ENCODE data around the gene TTC23. TPM values are rescaled to one million over a fixed set of nuclear protein-coding genes. Genes with fewer than 3 reads are reported as not detected.

The TTC23 gene
- total RNA-seq, 1 donor from 2014 or later: 10.0 TPM

DNA sequence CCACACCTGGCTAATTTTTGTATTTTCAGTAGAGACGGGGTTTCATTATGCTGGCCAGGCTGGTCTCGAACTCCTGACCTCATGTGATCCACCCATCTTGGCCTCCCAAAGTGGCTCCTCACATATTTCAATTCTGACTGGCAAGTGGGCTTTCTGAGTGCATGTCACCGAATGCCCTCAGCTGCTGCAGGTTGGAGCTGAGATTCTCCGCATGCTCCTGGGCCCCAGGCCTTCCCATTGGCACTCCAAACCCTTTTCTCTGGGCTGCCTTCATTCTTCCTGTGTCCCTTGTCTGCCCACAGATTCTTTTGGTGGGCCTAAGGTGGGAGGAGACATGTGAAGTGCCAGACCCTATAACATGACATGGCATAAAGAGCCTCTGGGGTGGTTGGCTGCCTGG lies 77.2 kb downstream of the TTC23 start:
- Histone ChIP-seq H3K4me3 (ENCODE audit: low read depth, low read length) (no peak overlapping the region), H3K27me3 (ENCODE audit: control insufficient read depth, insufficient read depth, low read length) (no peaks in the 10 kb centered on the region), H3K36me3 (ENCODE audit: control insufficient read depth, insufficient read depth, low read length) (peaks cover 9% of the 10 kb centered on the region)
- no peak for DNase-seq (ENCODE audit: low read depth)
- FAIRE-seq: no peak
- TF ChIP-seq, protein P1, sequence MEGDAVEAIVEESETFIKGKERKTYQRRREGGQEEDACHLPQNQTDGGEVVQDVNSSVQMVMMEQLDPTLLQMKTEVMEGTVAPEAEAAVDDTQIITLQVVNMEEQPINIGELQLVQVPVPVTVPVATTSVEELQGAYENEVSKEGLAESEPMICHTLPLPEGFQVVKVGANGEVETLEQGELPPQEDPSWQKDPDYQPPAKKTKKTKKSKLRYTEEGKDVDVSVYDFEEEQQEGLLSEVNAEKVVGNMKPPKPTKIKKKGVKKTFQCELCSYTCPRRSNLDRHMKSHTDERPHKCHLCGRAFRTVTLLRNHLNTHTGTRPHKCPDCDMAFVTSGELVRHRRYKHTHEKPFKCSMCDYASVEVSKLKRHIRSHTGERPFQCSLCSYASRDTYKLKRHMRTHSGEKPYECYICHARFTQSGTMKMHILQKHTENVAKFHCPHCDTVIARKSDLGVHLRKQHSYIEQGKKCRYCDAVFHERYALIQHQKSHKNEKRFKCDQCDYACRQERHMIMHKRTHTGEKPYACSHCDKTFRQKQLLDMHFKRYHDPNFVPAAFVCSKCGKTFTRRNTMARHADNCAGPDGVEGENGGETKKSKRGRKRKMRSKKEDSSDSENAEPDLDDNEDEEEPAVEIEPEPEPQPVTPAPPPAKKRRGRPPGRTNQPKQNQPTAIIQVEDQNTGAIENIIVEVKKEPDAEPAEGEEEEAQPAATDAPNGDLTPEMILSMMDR (IDR thresholded peaks at IDR 0.05; ENCODE audit: insufficient read depth, low read length, severe bottlenecking): no peak

DNA sequence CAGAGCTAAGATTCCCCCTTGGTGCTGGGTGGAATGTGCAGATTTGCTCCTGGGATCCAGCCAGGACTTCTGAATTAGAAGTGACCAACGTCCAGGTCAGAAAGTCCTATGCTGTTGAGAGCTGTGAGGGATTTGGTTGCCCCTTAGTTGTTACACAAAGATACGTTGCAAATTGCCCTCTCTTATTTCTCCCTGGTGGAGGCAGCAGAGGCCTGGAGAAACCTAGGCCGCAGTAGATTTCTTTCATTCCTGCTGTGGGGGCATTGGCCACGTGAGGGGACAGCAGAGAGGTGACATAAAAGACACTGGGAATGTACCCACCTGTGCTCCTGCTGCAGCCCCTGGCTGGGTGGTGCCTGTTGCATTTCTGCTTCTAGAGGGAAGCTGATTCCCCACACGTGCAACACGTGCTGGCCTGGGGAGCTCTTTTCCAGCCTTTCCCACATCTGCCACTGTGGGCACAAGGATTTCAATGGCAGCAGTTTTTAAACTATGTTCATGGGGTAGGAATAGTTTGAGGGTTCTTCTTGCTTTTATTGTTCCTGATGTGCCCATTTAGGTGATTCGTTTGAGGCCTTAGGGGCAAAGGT lies 78.8 kb downstream of the TTC23 start:
- no peak for DNase-seq (ENCODE audit: low read depth)
- FAIRE-seq: no peak
- no peak overlapping the region for H3K4me3 ChIP-seq (ENCODE audit: low read depth, low read length)
- H3K36me3 ChIP-seq (ENCODE audit: control insufficient read depth, insufficient read depth, low read length): peaks cover 8% of the 10 kb centered on the region
- TF ChIP-seq, protein P1 (IDR thresholded peaks at IDR 0.05; ENCODE audit: insufficient read depth, low read length, severe bottlenecking): no peak
- no peaks in the 10 kb centered on the region for H3K27me3 ChIP-seq (ENCODE audit: control insufficient read depth, insufficient read depth, low read length)

DNA sequence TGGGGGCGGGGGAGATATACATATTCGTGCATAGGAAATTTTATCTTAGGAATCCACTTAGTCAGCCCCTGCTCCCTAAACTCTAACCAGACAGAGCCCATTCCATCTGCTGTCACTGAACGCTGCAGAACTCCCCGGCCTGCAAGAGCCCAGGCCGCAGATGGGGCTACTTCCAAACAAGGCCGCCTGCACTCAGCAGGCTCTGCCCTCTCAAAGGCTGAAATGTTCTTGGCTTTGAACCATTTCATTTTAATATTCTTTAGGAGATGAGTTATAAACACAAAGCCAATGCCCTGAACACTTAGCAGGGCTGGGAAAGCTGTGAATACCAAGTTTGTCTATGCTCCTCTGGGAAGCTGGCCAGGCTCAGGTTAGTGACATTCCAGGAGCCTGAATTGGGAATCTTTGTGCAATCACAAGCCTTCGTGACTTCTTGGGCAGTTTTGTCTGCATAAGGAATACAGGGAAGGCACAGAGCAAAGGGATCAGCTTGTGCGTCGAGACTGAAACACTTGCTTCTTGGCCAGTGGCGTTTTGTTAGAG lies 79.5 kb downstream of the TTC23 start:
- FAIRE-seq: no peak
- TF ChIP-seq, protein P1 (IDR thresholded peaks at IDR 0.05; ENCODE audit: insufficient read depth, low read length, severe bottlenecking): no peak
- Histone ChIP-seq H3K4me3 (ENCODE audit: low read depth, low read length) (no peak overlapping the region), H3K36me3 (ENCODE audit: control insufficient read depth, insufficient read depth, low read length) (peaks cover 8% of the 10 kb centered on the region), H3K27me3 (ENCODE audit: control insufficient read depth, insufficient read depth, low read length) (no peaks in the 10 kb centered on the region)
- DNase-seq (ENCODE audit: low read depth): no peak

DNA sequence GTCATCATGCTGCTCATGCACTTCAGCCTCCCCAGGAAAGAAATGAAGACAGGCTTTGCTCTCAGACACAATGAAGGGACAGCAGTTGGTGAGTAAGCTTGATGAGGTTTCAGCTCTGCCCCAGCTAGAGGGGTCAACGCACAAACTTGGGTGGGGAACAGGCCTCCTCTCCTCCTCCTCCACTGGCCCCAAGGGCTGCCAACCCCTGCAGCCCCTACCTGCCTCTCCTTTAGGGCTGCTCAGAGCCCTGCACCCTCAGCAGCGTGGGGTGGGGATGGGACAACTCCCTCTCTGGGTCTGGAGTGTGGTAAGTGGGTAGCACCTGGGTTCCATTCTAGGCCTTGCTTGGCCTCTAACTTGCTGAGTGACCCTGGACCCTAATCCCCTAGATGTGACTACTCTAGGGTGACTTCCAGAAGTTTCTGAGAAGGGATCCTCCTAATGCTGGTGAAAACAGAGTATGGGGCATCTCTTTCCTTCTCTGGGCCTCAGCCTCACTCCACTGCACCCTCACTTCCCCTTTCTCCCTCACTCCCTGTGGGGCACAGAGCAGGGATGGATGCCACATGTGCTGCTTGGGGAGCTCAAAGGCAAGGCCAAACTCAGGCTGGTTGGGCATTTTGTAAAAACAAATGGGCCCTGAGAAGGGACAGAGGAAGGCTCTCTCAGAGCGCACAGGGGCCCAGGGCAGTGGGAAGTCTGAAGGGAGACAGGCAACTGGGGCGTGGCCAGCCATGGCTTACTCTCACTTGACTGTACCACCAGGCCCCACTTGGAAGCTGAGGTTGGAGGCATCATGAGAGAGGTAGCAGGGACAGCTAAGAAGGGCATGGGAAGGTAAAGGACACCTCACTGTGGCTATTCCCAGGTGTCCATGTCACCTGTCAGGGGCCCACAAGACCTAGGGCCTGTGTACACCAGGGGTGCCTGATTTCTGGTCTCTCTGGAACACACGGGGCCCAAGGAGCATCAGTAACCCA lies 80.5 kb downstream of the TTC23 start:
- FAIRE-seq (no peak), DNase-seq (ENCODE audit: low read depth) (no peak)
- no peak overlapping the region for H3K4me3 ChIP-seq (ENCODE audit: low read depth, low read length)
- TF ChIP-seq, protein P1 (IDR thresholded peaks at IDR 0.05; ENCODE audit: insufficient read depth, low read length, severe bottlenecking): no peak
- H3K27me3 ChIP-seq (ENCODE audit: control insufficient read depth, insufficient read depth, low read length): no peaks in the 10 kb centered on the region
- H3K36me3 ChIP-seq (ENCODE audit: control insufficient read depth, insufficient read depth, low read length): peaks cover 5% of the 10 kb centered on the region

DNA sequence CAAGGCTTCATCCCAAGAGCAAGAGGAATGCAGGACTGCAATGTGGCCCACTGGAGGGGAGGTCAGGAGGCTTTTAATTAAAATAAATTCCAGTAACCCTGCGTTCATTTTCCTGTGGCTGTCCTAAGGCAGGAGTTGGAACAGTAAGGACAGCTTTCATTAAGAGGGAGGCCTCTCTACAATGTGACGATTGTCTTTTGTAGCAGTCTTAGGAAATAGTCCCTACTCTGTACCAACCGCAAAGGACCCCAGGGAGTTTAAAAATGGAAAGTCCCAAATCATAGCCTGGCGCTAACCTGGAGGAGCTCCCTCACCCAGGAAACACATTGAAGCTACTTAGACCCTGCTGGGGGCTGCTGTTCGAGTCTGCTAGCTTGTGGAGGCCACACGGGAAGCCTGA lies 81.7 kb downstream of the TTC23 start:
- H3K4me3 ChIP-seq (ENCODE audit: low read depth, low read length): no peak overlapping the region
- no peak for DNase-seq (ENCODE audit: low read depth)
- no peak for FAIRE-seq
- TF ChIP-seq, protein P1 (IDR thresholded peaks at IDR 0.05; ENCODE audit: insufficient read depth, low read length, severe bottlenecking): no peak
- H3K36me3 ChIP-seq (ENCODE audit: control insufficient read depth, insufficient read depth, low read length): peaks cover 4% of the 10 kb centered on the region
- no peaks in the 10 kb centered on the region for H3K27me3 ChIP-seq (ENCODE audit: control insufficient read depth, insufficient read depth, low read length)
